Epithelial cell of proximal tubule (primary cell): Measurements from ENCODE around the gene PLEKHG4. TPM values are rescaled to one million over a fixed set of nuclear protein-coding genes. Genes with fewer than 3 reads are reported as not detected.

ENCODE experiments used
- DNase-seq: peaks from one replicate; pipeline ENCODE4 v3.0.0-alpha.2; 2011; ENCODE audit warnings: low read depth
- H3K4me3 ChIP-seq: 2 replicates; pipeline ENCODE4 v1.5.1; 2011; ENCODE audit warnings: low read depth, mild to moderate bottlenecking, low read length
- CTCF ChIP-seq: conservative IDR thresholded peaks from 2 replicates; pipeline ENCODE4 v1.5.1; 2012; ENCODE audit warnings: low read depth, mild to moderate bottlenecking, low read length
- total RNA-seq: library from RNA; depleted of rRNA; stranded (reverse); fragments of >200 nt; gene quantifications from 2 replicates; pipeline ENCODE4 v1.2.3, GENCODE V29; 2015

The PLEKHG4 gene
- total RNA-seq, 1 donor from 2014 or later, result 10.2 TPM

- H3K4me3 ChIP-seq, result no peak overlapping the region
- no peak for TF ChIP-seq CTCF
- DNase-seq, result no peak
These were observed 43.3 kb upstream of the PLEKHG4 start for GRCh38 chr16:67235816-67236562.

GRCh38 chr16:67236563-67237395, 42.6 kb upstream of the PLEKHG4 start:
- no peak for DNase-seq
- TF ChIP-seq CTCF, result no peak
- H3K4me3 ChIP-seq, result no peak overlapping the region

- no peak for DNase-seq
- TF ChIP-seq CTCF, result no peak
- H3K4me3 ChIP-seq, result no peak overlapping the region
These were observed 41.7 kb upstream of the PLEKHG4 start for GRCh38 chr16:67237396-67238277.

DNA sequence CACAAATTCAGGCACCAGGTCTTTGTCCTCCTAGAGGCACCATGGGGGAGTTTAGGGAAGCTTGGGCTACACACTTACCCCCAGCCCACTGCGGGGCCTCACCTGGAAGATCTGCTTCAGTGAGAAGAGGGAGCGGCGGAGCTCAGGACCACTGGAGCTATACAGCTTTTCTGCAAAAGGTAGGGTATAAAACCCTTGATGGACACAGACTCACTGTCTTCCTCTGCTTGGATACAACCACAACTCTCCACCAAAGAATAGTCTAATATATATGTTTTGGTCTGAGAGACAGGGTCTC, 41.1 kb upstream of the PLEKHG4 start:
- no peak for TF ChIP-seq CTCF
- no peak for DNase-seq
- no peak overlapping the region for H3K4me3 ChIP-seq

DNA sequence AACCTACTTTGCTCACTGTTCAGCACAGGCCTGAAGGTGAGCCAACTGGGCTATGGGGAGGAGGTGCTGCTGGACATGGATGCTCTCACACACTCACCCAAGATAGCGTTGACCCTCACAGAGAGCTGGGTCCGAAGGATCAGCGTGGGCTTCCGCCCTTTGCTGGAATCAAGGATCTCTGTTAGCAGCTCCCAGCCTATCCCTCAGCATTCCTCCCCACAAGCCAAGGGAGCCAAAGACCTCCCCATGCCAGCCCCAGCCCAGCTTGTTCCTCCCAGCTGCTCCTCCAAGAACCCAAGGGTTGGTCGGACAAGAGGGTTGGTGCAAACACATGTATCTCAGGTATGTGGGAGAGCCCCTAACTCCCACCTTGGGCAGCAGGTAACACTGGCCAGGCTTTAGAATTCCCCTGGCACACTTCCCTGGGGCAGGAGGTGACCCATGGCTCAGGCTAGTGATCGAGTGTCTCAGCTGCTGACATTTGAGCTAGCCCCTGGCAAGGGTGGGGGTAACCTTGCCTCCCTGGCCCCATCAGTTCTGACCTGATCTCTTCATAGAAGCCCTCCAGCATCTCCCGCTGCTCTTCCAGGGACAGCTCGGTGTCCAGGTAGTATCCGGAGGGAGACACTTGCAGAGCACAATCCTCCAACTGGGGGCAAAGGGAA, 40.4 kb upstream of the PLEKHG4 start:
- no peak overlapping the region for H3K4me3 ChIP-seq
- no peak for DNase-seq
- TF ChIP-seq CTCF, result no peak

- H3K4me3 ChIP-seq, result no peak overlapping the region
- DNase-seq, result no peak
- TF ChIP-seq CTCF, result no peak
These were observed 38.8 kb upstream of the PLEKHG4 start for GRCh38 chr16:67240506-67240905.
